WTC11 (cell line): ENCODE measurements around the gene NELL2. TPM values are rescaled to one million over a fixed set of nuclear protein-coding genes. Genes with fewer than 3 reads are reported as not detected.

Experiments
- ATAC-seq: fragments of 200-7000 bp; cut with Tn5 transposase; 2 replicates; pipeline ENCODE4 v1.10.0; 2021; ENCODE audit warnings: mild to moderate bottlenecking, moderate library complexity
- CTCF ChIA-PET: fragments of 300-600 bp; sonication (Branson Sonifier 250); formaldehyde crosslinking; loops from one replicate; lab custom pipeline; 2021; ENCODE audit warnings: antibody characterized with exemption; lab: Charles Lee
- POLR2A ChIA-PET: fragments of 350-600 bp; sonication (Branson Sonifier 250); formaldehyde crosslinking; loops from one replicate; lab custom pipeline; 2021; ENCODE audit warnings: antibody characterized with exemption; lab: Charles Lee
- DNase-seq: peaks from one replicate; pipeline ENCODE4 v3.0.0; 2021; ENCODE audit warnings: low spot score
- H3K27ac Mint-ChIP-seq: 2 replicates; pipeline ENCODE4 v1.8.0; 2021; ENCODE audit warnings: mixed read lengths
- H3K27me3 Mint-ChIP-seq: 2 replicates; pipeline ENCODE4 v1.8.0; 2021; ENCODE audit warnings: low read depth, mild to moderate bottlenecking, moderate library complexity, mixed read lengths
- H3K36me3 Mint-ChIP-seq: 2 replicates; pipeline ENCODE4 v1.8.0; 2021; ENCODE audit warnings: mixed read lengths
- H3K4me1 Mint-ChIP-seq: 2 replicates; pipeline ENCODE4 v1.8.0; 2022; ENCODE audit warnings: mixed read lengths
- H3K4me3 Mint-ChIP-seq: 2 replicates; pipeline ENCODE4 v1.8.0; 2021; ENCODE audit warnings: mild to moderate bottlenecking, moderate library complexity, mixed read lengths
- H3K9me3 Mint-ChIP-seq: 2 replicates; pipeline ENCODE4 v1.8.0; 2021; ENCODE audit warnings: mixed read lengths
- ATF6 ChIP-seq: sonication (generic); formaldehyde crosslinking; IDR thresholded peaks from 2 replicates; pipeline ENCODE4 v1.8.1; 2023; ENCODE audit warnings: mild to moderate bottlenecking, missing genetic modification reagents
- CBFB ChIP-seq: sonication (generic); formaldehyde crosslinking; IDR thresholded peaks from 2 replicates; pipeline ENCODE4 v1.8.1; 2022; ENCODE audit warnings: mild to moderate bottlenecking, low read depth, missing genetic modification reagents
- FOXJ3 ChIP-seq: sonication (generic); formaldehyde crosslinking; IDR thresholded peaks from 2 replicates; pipeline ENCODE4 v1.9.0; 2021; ENCODE audit warnings: missing genetic modification reagents, mild to moderate bottlenecking, borderline replicate concordance
- GTF2I ChIP-seq: fragments of 250-450 bp; sonication (Bioruptor Pico); conservative IDR thresholded peaks from 2 replicates; pipeline ENCODE4 v1.4.0; 2021; ENCODE audit warnings: mild to moderate bottlenecking
- HMGA2 ChIP-seq: fragments of 250-450 bp; sonication (Bioruptor Pico); IDR thresholded peaks from 2 replicates; pipeline ENCODE4 v1.4.0; 2021; ENCODE audit warnings: mild to moderate bottlenecking, moderate library complexity
- IRF1 ChIP-seq: sonication (generic); formaldehyde crosslinking; IDR thresholded peaks from 2 replicates; pipeline ENCODE4 v1.8.0; 2023; ENCODE audit warnings: missing genetic modification reagents
- JUN ChIP-seq: sonication (generic); formaldehyde crosslinking; IDR thresholded peaks from 2 replicates; pipeline ENCODE4 v1.8.0; 2023; ENCODE audit warnings: mild to moderate bottlenecking, missing genetic modification reagents
- MYBL2 ChIP-seq: sonication (generic); formaldehyde crosslinking; IDR thresholded peaks from 2 replicates; pipeline ENCODE4 v1.8.1; 2023; ENCODE audit warnings: mild to moderate bottlenecking, moderate library complexity, missing genetic modification reagents
- NFATC4 ChIP-seq: fragments of 250-450 bp; sonication (Bioruptor Pico); IDR thresholded peaks from 2 replicates; pipeline ENCODE4 v1.9.0; 2021; ENCODE audit warnings: mild to moderate bottlenecking
- NR1H2 ChIP-seq: sonication (generic); formaldehyde crosslinking; IDR thresholded peaks from 2 replicates; pipeline ENCODE4 v1.9.0; 2021; ENCODE audit warnings: mild to moderate bottlenecking, moderate library complexity, missing genetic modification reagents
- NR3C1 ChIP-seq: sonication (generic); formaldehyde crosslinking; conservative IDR thresholded peaks from 2 replicates; pipeline ENCODE4 v1.8.1; 2023; ENCODE audit warnings: low read depth, mild to moderate bottlenecking, missing genetic modification reagents
- OVOL2 ChIP-seq: fragments of 250-450 bp; sonication (Bioruptor Pico); IDR thresholded peaks from 2 replicates; pipeline ENCODE4 v1.9.0; 2021; ENCODE audit warnings: mild to moderate bottlenecking, borderline replicate concordance
- RORB ChIP-seq: fragments of 250-450 bp; sonication (Bioruptor Pico); IDR thresholded peaks from 2 replicates; pipeline ENCODE4 v1.9.0; 2021; ENCODE audit warnings: mild to moderate bottlenecking
- SMAD4 ChIP-seq: sonication (generic); formaldehyde crosslinking; IDR thresholded peaks from 2 replicates; pipeline ENCODE4 v1.8.0; 2022; ENCODE audit warnings: mild to moderate bottlenecking, missing genetic modification reagents
- SOX15 ChIP-seq: fragments of 250-450 bp; sonication (Bioruptor Pico); IDR thresholded peaks from 2 replicates; pipeline ENCODE4 v1.9.0; 2021; ENCODE audit warnings: mild to moderate bottlenecking
- TCF7 ChIP-seq: sonication (generic); formaldehyde crosslinking; IDR thresholded peaks from 2 replicates; pipeline ENCODE4 v1.8.0; 2022; ENCODE audit warnings: mild to moderate bottlenecking, low read depth, missing genetic modification reagents, moderate library complexity
- TEAD1 ChIP-seq: sonication (generic); formaldehyde crosslinking; IDR thresholded peaks from 2 replicates; pipeline ENCODE4 v1.8.0; 2022; ENCODE audit warnings: mild to moderate bottlenecking, missing genetic modification reagents
- TEAD4 ChIP-seq: sonication (generic); formaldehyde crosslinking; IDR thresholded peaks from 2 replicates; pipeline ENCODE4 v1.8.0; 2022; ENCODE audit warnings: mild to moderate bottlenecking, missing genetic modification reagents
- ZBTB43 ChIP-seq: sonication (generic); formaldehyde crosslinking; IDR thresholded peaks from 2 replicates; pipeline ENCODE4 v1.8.1; 2023; ENCODE audit warnings: mild to moderate bottlenecking, missing genetic modification reagents
- ZNF232 ChIP-seq: sonication (generic); formaldehyde crosslinking; IDR thresholded peaks from 2 replicates; pipeline ENCODE4 v1.8.0; 2022; ENCODE audit warnings: mild to moderate bottlenecking, missing genetic modification reagents
- ZNF425 ChIP-seq: fragments of 250-450 bp; sonication (Bioruptor Pico); conservative IDR thresholded peaks from 2 replicates; pipeline ENCODE4 v1.9.0; 2021; ENCODE audit warnings: mild to moderate bottlenecking
- ZNF532 ChIP-seq: fragments of 250-450 bp; sonication (Bioruptor Pico); IDR thresholded peaks from 2 replicates; pipeline ENCODE4 v1.9.0; 2021; ENCODE audit warnings: mild to moderate bottlenecking, borderline replicate concordance
- ZNF671 ChIP-seq: fragments of 250-450 bp; sonication (Bioruptor Pico); IDR thresholded peaks from 2 replicates; pipeline ENCODE4 v1.8.0; 2021; ENCODE audit warnings: mild to moderate bottlenecking
- total RNA-seq: library from RNA; stranded (reverse); gene quantifications from 3 replicates; pipeline ENCODE4 v1.2.3, GENCODE V29; 2021

Gene NELL2
- total RNA-seq, 1 experiment from 2014 or later: 37.4 TPM

GRCh38 chr12:44502681-44503080, 373.4 kb downstream of the NELL2 start (continued):
- TF ChIP-seq OVOL2 (CRISPR knock-in tag): no peak
- no peak for TF ChIP-seq ZNF671
- no peak for TF ChIP-seq TEAD1 (CRISPR knock-in tag)
- TF ChIP-seq IRF1 (CRISPR knock-in tag): no peak
- no peak for TF ChIP-seq SOX15 (CRISPR knock-in tag)

GRCh38 chr12:44500423-44500822, 375.7 kb downstream of the NELL2 start:
- ATAC-seq: no peak

GRCh38 chr12:44497044-44497443, 379.1 kb downstream of the NELL2 start:
- Mint-ChIP-seq H3K36me3 (peaks cover 15% of the 10 kb centered on the region), H3K4me1 (no peaks in the 10 kb centered on the region), H3K9me3 (peaks cover 25% of the 10 kb centered on the region), H3K27ac (no peak overlapping the region), H3K27me3 (no peaks in the 10 kb centered on the region), H3K4me3 (no peak overlapping the region)
- no peak for TF ChIP-seq JUN (CRISPR knock-in tag)
- TF ChIP-seq, all 79 proteins: peak for 0
- POLR2A ChIA-PET: no interaction called here
- ATAC-seq (peak; percentile 76), DNase-seq (no peak)
- CTCF ChIA-PET: interaction anchor here (0.6 to 1.6 kb wide), 20 partner anchors 10 to 538 kb away, joined by 3 to 8 read pairs (median 4); partner anchors contain the start of gene NELL2

More at GRCh38 chr12:44500423-44500822, 375.7 kb downstream of the NELL2 start:
- DNase-seq: no peak
- Mint-ChIP-seq H3K27ac (no peak overlapping the region), H3K4me1 (no peaks in the 10 kb centered on the region), H3K4me3 (no peak overlapping the region), H3K9me3 (peaks cover 18% of the 10 kb centered on the region), H3K36me3 (peaks cover 12% of the 10 kb centered on the region), H3K27me3 (no peaks in the 10 kb centered on the region)
- POLR2A ChIA-PET: interaction anchor here (0.6 kb wide), 2 partner anchors 24 to 173 kb away, joined by 3 to 4 read pairs; no protein-coding TSS in a partner anchor
- TF ChIP-seq ZNF232 (no peak), TCF7 (no peak), ZNF532 (CRISPR knock-in tag) (no peak), NR1H2 (CRISPR knock-in tag) (no peak), MYBL2 (CRISPR knock-in tag) (no peak), SMAD4 (CRISPR knock-in tag) (no peak)
- CTCF ChIA-PET: no interaction called here

- ChIA-PET CTCF (no interaction called here), POLR2A (no interaction called here)
- ATAC-seq (no peak), DNase-seq (no peak)
- Mint-ChIP-seq H3K4me3 (no peak overlapping the region), H3K27ac (no peak overlapping the region), H3K27me3 (no peaks in the 10 kb centered on the region), H3K9me3 (peaks cover 35% of the 10 kb centered on the region), H3K4me1 (no peaks in the 10 kb centered on the region), H3K36me3 (peaks cover 6% of the 10 kb centered on the region; the same call in 1 of the 2 replicates)
- TF ChIP-seq ZNF425 (no peak), HMGA2 (CRISPR knock-in tag) (no peak), GTF2I (CRISPR knock-in tag) (no peak), ZBTB43 (CRISPR knock-in tag) (no peak), NR3C1 (no peak), RORB (CRISPR knock-in tag) (no peak), FOXJ3 (no peak), TEAD1 (CRISPR knock-in tag) (no peak), ATF6 (no peak), NFATC4 (CRISPR knock-in tag) (no peak), CBFB (CRISPR knock-in tag) (no peak), TEAD4 (CRISPR knock-in tag) (no peak)
Measured at GRCh38 chr12:44490181-44490580, 385.9 kb downstream of the NELL2 start.
